ENCODE results near the gene SLC25A13.

- TF ChIP-seq CTCF (IDR thresholded peaks at IDR 0.05; ENCODE audit: low read depth, low read length) (no peak), MYC (IDR thresholded peaks at IDR 0.05; ENCODE audit: low read depth, low read length) (no peak)
These were observed 139.3 kb downstream of the SLC25A13 start for GRCh38 chr7:96182424-96183158.
